ENCODE results near the gene NDUFAF2. TPM values are rescaled to one million over a fixed set of nuclear protein-coding genes. Genes with fewer than 3 reads are reported as not detected.

Gene NDUFAF2
- total RNA-seq, 1 donor from 2014 or later, result 9.9 TPM

DNA sequence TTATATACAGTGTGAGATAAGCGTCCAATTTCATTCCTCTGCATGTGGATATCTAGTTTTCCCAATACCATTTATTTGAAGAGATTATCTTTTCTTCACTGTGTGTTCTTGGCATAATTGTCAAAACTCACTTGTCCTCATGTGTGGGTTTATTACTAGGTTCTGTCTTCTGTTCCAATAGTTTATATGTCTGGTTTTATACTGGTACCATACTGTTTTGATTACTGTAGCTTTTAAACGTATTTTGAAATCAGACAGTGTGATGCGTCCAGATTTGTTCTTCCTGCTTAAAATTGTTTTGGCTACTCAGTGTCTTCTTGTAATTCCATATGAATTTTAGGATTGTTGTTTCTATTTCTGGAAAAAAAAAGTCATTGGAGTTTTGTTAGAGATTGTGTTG, 10.2 kb downstream of the NDUFAF2 start:
- no peaks in the 10 kb centered on the region for H3K27me3 ChIP-seq (ENCODE audit: control insufficient read depth in 3 of 3, insufficient read depth in 3 of 3, low read length in 3 of 3)
- H3K4me3 ChIP-seq (ENCODE audit: low read length in 3 of 3), result no peak overlapping the region
- no peaks in the 10 kb centered on the region for H3K9me3 ChIP-seq (ENCODE audit: control insufficient read depth in 3 of 3, low read length in 3 of 3)
- H3K36me3 ChIP-seq (ENCODE audit: control insufficient read depth in 3 of 3, insufficient read depth in 3 of 3, low read length in 3 of 3), result no peaks in the 10 kb centered on the region
- no peaks in the 10 kb centered on the region for H3K4me1 ChIP-seq (ENCODE audit: control insufficient read depth in 3 of 3, insufficient read depth in 3 of 3, low read length in 3 of 3)
- H3K27ac ChIP-seq (ENCODE audit: low read depth, low read length), result no peak overlapping the region
- H3K9ac ChIP-seq (ENCODE audit: low read depth in 1 of 3, low read length in 3 of 3), result no peak overlapping the region

GRCh38 chr5:60958088-60958487, 13.1 kb downstream of the NDUFAF2 start:
- Histone ChIP-seq H3K9me3 (ENCODE audit: control insufficient read depth in 3 of 3, low read length in 3 of 3) (no peaks in the 10 kb centered on the region), H3K27me3 (ENCODE audit: control insufficient read depth in 3 of 3, insufficient read depth in 3 of 3, low read length in 3 of 3) (no peaks in the 10 kb centered on the region), H3K27ac (ENCODE audit: low read depth, low read length) (no peak overlapping the region), H3K4me1 (ENCODE audit: control insufficient read depth in 3 of 3, insufficient read depth in 3 of 3, low read length in 3 of 3) (no peaks in the 10 kb centered on the region), H3K9ac (ENCODE audit: low read depth in 1 of 3, low read length in 3 of 3) (peak overlapping the region in 1 of 3 donors; percentile 48), H3K36me3 (ENCODE audit: control insufficient read depth in 3 of 3, insufficient read depth in 3 of 3, low read length in 3 of 3) (no peaks in the 10 kb centered on the region), H3K4me3 (ENCODE audit: low read length in 3 of 3) (no peak overlapping the region)

GRCh38 chr5:60958712-60959111, 13.7 kb downstream of the NDUFAF2 start:
- H3K4me1 ChIP-seq (ENCODE audit: control insufficient read depth in 3 of 3, insufficient read depth in 3 of 3, low read length in 3 of 3), result no peaks in the 10 kb centered on the region
- no peak overlapping the region for H3K9ac ChIP-seq (ENCODE audit: low read depth in 1 of 3, low read length in 3 of 3)
- no peaks in the 10 kb centered on the region for H3K36me3 ChIP-seq (ENCODE audit: control insufficient read depth in 3 of 3, insufficient read depth in 3 of 3, low read length in 3 of 3)
- H3K27ac ChIP-seq (ENCODE audit: low read depth, low read length), result no peak overlapping the region
- no peaks in the 10 kb centered on the region for H3K27me3 ChIP-seq (ENCODE audit: control insufficient read depth in 3 of 3, insufficient read depth in 3 of 3, low read length in 3 of 3)
- H3K4me3 ChIP-seq (ENCODE audit: low read length in 3 of 3), result no peak overlapping the region
- H3K9me3 ChIP-seq (ENCODE audit: control insufficient read depth in 3 of 3, low read length in 3 of 3), result no peaks in the 10 kb centered on the region

- Histone ChIP-seq H3K9ac (ENCODE audit: low read depth in 1 of 3, low read length in 3 of 3) (no peak overlapping the region), H3K27me3 (ENCODE audit: control insufficient read depth in 3 of 3, insufficient read depth in 3 of 3, low read length in 3 of 3) (no peaks in the 10 kb centered on the region), H3K36me3 (ENCODE audit: control insufficient read depth in 3 of 3, insufficient read depth in 3 of 3, low read length in 3 of 3) (no peaks in the 10 kb centered on the region), H3K4me3 (ENCODE audit: low read length in 3 of 3) (no peak overlapping the region), H3K9me3 (ENCODE audit: control insufficient read depth in 3 of 3, low read length in 3 of 3) (no peaks in the 10 kb centered on the region), H3K4me1 (ENCODE audit: control insufficient read depth in 3 of 3, insufficient read depth in 3 of 3, low read length in 3 of 3) (no peaks in the 10 kb centered on the region), H3K27ac (ENCODE audit: low read depth, low read length) (no peak overlapping the region)
Measured at GRCh38 chr5:60959156-60959555, 14.2 kb downstream of the NDUFAF2 start.

- Histone ChIP-seq H3K4me1 (ENCODE audit: control insufficient read depth in 3 of 3, insufficient read depth in 3 of 3, low read length in 3 of 3) (no peaks in the 10 kb centered on the region), H3K27ac (ENCODE audit: low read depth, low read length) (no peak overlapping the region), H3K9ac (ENCODE audit: low read depth in 1 of 3, low read length in 3 of 3) (no peak overlapping the region), H3K27me3 (ENCODE audit: control insufficient read depth in 3 of 3, insufficient read depth in 3 of 3, low read length in 3 of 3) (no peaks in the 10 kb centered on the region), H3K9me3 (ENCODE audit: control insufficient read depth in 3 of 3, low read length in 3 of 3) (no peaks in the 10 kb centered on the region), H3K4me3 (ENCODE audit: low read length in 3 of 3) (no peak overlapping the region), H3K36me3 (ENCODE audit: control insufficient read depth in 3 of 3, insufficient read depth in 3 of 3, low read length in 3 of 3) (no peaks in the 10 kb centered on the region)
Measured at GRCh38 chr5:60960591-60960990, 15.6 kb downstream of the NDUFAF2 start.

- peaks cover 0 to 2% (median 0%) of the 10 kb centered on the region in 3 donors for H3K9me3 ChIP-seq (ENCODE audit: control insufficient read depth in 3 of 3, low read length in 3 of 3)
- no peaks in the 10 kb centered on the region for H3K4me1 ChIP-seq (ENCODE audit: control insufficient read depth in 3 of 3, insufficient read depth in 3 of 3, low read length in 3 of 3)
- H3K27me3 ChIP-seq (ENCODE audit: control insufficient read depth in 3 of 3, insufficient read depth in 3 of 3, low read length in 3 of 3), result no peaks in the 10 kb centered on the region
- H3K9ac ChIP-seq (ENCODE audit: low read depth in 1 of 3, low read length in 3 of 3), result no peak overlapping the region
- H3K4me3 ChIP-seq (ENCODE audit: low read length in 3 of 3), result no peak overlapping the region
- H3K36me3 ChIP-seq (ENCODE audit: control insufficient read depth in 3 of 3, insufficient read depth in 3 of 3, low read length in 3 of 3), result no peaks in the 10 kb centered on the region
- no peak overlapping the region for H3K27ac ChIP-seq (ENCODE audit: low read depth, low read length)
Measured at GRCh38 chr5:60961685-60962084, 16.7 kb downstream of the NDUFAF2 start.

GRCh38 chr5:60972231-60972630, 27.2 kb downstream of the NDUFAF2 start:
- Histone ChIP-seq H3K36me3 (ENCODE audit: control insufficient read depth in 3 of 3, insufficient read depth in 3 of 3, low read length in 3 of 3) (no peaks in the 10 kb centered on the region), H3K9me3 (ENCODE audit: control insufficient read depth in 3 of 3, low read length in 3 of 3) (peaks cover 0 to 5% (median 5%) of the 10 kb centered on the region in 3 donors), H3K4me1 (ENCODE audit: control insufficient read depth in 3 of 3, insufficient read depth in 3 of 3, low read length in 3 of 3) (peaks cover 0 to 4% (median 2%) of the 10 kb centered on the region in 3 donors), H3K27ac (ENCODE audit: low read depth, low read length) (no peak overlapping the region), H3K4me3 (ENCODE audit: low read length in 3 of 3) (no peak overlapping the region), H3K9ac (ENCODE audit: low read depth in 1 of 3, low read length in 3 of 3) (no peak overlapping the region), H3K27me3 (ENCODE audit: control insufficient read depth in 3 of 3, insufficient read depth in 3 of 3, low read length in 3 of 3) (no peaks in the 10 kb centered on the region)

DNA sequence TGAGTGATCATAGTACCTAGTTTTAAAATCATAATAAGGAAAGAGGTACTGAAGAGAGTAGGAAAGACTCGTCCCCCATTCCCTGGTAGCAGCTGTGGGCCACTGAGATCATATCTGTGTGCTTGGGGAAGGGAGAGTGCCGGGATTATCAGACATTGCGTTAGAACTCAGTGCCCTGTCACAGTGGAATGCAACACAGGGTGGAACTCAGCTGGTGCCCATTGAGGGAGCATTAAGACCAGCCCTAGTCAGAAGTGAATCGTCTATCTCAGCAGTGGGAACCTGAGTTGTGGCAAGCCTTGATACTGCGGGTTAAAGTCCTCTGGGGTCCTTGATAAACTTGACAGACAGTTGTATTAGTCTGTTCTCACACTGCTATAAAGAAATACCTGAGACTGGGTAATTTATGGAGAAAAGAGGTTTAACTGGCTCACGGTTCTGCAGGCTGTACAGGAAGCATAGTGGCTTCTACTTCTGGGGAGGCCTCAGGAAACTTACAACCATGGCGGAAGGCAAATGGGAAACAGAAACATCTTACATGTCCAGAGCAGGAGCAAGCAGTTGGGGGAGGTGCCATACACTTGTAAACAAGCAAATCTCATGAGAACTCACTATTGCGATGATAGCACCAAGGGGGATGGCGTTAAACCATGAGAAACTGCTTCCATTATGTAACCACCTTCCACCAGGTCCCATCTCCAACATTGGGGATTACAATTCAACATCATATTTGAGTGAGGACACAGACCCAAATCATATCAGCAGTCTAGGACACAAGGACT, 33.1 kb downstream of the NDUFAF2 start:
- no peak overlapping the region for H3K9ac ChIP-seq (ENCODE audit: low read depth in 1 of 3, low read length in 3 of 3)
- H3K4me3 ChIP-seq (ENCODE audit: low read length in 3 of 3), result no peak overlapping the region
- no peak overlapping the region for H3K27ac ChIP-seq (ENCODE audit: low read depth, low read length)
- no peaks in the 10 kb centered on the region for H3K36me3 ChIP-seq (ENCODE audit: control insufficient read depth in 3 of 3, insufficient read depth in 3 of 3, low read length in 3 of 3)
- H3K9me3 ChIP-seq (ENCODE audit: control insufficient read depth in 3 of 3, low read length in 3 of 3), result no peaks in the 10 kb centered on the region
- no peaks in the 10 kb centered on the region for H3K27me3 ChIP-seq (ENCODE audit: control insufficient read depth in 3 of 3, insufficient read depth in 3 of 3, low read length in 3 of 3)
- H3K4me1 ChIP-seq (ENCODE audit: control insufficient read depth in 3 of 3, insufficient read depth in 3 of 3, low read length in 3 of 3), result peaks cover 0 to 7% (median 2%) of the 10 kb centered on the region in 3 donors

DNA sequence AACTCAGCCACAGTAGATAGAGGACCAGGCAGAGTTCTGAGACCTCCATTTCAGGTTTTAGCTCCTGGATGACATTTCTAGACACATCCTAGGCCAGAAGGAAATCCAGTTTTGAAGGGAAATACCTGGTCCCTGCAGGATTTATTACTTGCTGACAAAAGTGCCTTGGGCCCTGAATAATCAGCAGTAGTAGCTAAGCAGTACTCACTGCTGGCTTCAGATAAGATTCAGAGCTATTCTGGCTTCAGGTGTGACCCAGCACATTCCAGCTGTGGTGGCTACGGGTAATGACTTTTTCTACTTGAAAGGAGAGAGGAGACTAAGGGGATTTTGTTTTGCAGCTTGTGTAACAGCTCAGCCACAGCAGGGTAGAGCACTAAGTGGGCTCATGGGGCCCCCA, 34.0 kb downstream of the NDUFAF2 start:
- H3K27me3 ChIP-seq (ENCODE audit: control insufficient read depth in 3 of 3, insufficient read depth in 3 of 3, low read length in 3 of 3), result no peaks in the 10 kb centered on the region
- H3K4me1 ChIP-seq (ENCODE audit: control insufficient read depth in 3 of 3, insufficient read depth in 3 of 3, low read length in 3 of 3), result peaks cover 0 to 7% (median 2%) of the 10 kb centered on the region in 3 donors
- H3K36me3 ChIP-seq (ENCODE audit: control insufficient read depth in 3 of 3, insufficient read depth in 3 of 3, low read length in 3 of 3), result no peaks in the 10 kb centered on the region
- no peaks in the 10 kb centered on the region for H3K9me3 ChIP-seq (ENCODE audit: control insufficient read depth in 3 of 3, low read length in 3 of 3)
- no peak overlapping the region for H3K4me3 ChIP-seq (ENCODE audit: low read length in 3 of 3)
- H3K9ac ChIP-seq (ENCODE audit: low read depth in 1 of 3, low read length in 3 of 3), result no peak overlapping the region
- H3K27ac ChIP-seq (ENCODE audit: low read depth, low read length), result no peak overlapping the region

GRCh38 chr5:60980511-60980910, 35.5 kb downstream of the NDUFAF2 start:
- Histone ChIP-seq H3K36me3 (ENCODE audit: control insufficient read depth in 3 of 3, insufficient read depth in 3 of 3, low read length in 3 of 3) (no peaks in the 10 kb centered on the region), H3K9me3 (ENCODE audit: control insufficient read depth in 3 of 3, low read length in 3 of 3) (no peaks in the 10 kb centered on the region), H3K4me1 (ENCODE audit: control insufficient read depth in 3 of 3, insufficient read depth in 3 of 3, low read length in 3 of 3) (peaks cover 0 to 7% (median 2%) of the 10 kb centered on the region in 3 donors), H3K4me3 (ENCODE audit: low read length in 3 of 3) (no peak overlapping the region), H3K9ac (ENCODE audit: low read depth in 1 of 3, low read length in 3 of 3) (no peak overlapping the region), H3K27me3 (ENCODE audit: control insufficient read depth in 3 of 3, insufficient read depth in 3 of 3, low read length in 3 of 3) (no peaks in the 10 kb centered on the region), H3K27ac (ENCODE audit: low read depth, low read length) (no peak overlapping the region)
